Measurements from ENCODE around the gene KRT86.
"Not testable (repeated sequence)": the region's sequence is repeated elsewhere in the genome, so short reads cannot be mapped to it uniquely, and the experiment has no call there.

Gene KRT86

GRCh38 chr12:52252728-52253343 lies 21.6 kb upstream of the KRT86 start:
- DNase-seq: no peak

DNA sequence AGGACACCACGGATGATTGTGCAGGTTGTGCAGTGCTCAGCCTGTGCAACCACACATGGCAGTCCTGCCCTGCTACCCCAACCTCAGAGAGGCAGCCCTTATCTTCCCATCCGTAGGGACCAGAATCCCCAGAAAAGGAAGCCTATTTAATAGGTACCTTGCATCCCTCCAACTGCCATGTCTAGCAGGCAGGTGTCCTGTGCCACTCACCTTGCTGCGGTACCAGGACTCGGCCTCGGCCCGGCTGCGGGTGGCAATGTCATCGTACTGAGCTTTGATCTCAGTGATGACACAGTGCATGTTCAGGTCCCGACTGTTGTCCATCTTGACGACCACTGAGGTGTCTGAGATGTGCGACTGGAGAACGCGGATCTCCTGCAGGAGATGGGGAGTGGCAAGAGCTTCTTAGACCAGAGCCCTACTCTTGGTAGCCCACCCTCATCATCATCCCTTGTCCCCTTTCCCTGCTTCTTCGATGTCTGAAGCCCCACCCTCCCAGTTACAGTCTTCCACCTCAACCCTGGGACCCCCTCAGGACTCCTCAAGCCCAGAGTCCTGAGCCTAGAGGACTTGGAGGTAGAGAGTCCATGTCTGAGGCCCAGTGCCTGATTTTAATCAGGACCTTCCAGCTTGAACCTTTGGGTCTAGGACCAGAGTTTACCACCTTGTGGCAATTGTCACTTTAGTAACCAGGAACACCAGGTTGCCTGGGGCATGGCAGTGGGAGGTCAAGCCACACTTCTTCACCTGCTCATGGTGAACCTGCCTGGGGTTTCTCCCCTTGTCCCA lies 20.9 kb upstream of the KRT86 start:
- no peak for DNase-seq

DNA sequence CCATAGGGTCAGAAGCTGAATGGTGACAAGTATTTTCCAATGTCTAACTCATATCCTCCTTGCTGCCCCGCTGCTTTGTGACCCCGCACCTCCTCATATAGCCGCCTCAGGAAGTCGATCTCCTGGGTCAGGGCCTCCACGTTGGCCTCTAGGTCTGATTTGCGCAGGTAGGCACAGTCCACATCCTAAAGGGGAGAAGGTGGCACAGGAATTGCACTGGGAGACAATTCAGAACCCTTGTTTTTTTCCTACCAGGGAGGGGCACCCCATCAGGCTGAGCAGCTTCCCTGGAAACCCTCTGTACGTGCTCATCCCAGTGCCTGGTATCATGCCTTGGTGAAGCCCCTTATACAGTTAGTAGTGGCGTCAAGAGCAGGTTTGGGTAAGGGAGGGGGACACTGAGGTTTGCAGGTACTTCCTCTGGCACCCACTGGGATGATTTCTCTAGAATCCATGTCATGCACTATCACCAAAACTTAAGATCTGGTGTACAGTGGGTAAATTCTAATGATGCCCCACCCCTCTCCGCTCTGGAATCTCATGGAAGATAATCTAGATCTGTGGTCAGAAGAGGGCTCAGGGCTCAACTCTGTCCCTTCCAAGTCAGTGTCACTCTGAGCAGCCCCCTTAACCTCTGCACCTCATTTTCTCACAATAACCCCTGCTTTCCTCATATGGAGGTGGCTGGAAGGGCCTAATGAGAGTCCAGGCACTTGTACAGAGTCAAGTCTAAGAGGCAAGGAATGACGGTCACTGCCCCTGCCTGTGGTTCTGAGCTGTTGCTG lies 20.1 kb upstream of the KRT86 start:
- DNase-seq: no peak

DNA sequence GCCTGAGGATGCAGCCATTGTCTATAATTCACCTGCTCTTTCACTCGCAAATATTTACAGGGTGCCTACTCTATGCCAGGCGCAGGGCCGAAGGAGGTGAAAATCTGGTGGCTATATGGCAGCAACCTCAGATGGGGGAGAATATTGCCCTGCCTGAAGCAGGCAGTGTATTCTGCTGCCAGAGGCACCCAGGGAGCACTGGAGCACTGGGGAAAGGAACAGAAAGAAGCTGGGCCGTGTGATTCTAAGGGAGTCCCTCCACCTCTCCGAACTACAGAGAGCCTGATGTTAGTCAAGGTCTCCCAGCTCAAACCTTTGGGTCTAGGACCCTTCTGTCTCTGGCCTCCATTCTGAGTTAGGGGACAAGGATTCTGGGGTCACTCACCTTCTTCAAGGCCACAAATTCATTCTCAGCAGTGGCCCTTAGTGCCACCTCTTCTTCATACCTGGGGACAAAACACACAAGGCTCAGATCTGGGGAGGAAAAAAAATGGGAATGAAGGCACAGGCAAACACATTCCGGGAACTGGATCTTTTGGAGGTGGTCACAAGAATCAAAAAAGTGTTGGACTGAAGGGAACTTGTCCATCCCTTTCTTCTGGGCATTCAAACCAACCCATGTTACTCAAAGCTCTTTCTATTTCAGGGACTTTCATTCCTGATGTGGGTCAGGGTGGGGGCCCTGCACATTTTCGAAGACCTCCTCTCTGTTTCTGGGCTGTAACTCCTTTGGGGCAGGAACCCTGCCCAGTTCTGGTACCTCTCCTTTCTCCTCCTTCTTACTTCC lies 19.3 kb upstream of the KRT86 start:
- DNase-seq: no peak

GRCh38 chr12:52255926-52256583 lies 18.4 kb upstream of the KRT86 start:
- no peak for DNase-seq

DNA sequence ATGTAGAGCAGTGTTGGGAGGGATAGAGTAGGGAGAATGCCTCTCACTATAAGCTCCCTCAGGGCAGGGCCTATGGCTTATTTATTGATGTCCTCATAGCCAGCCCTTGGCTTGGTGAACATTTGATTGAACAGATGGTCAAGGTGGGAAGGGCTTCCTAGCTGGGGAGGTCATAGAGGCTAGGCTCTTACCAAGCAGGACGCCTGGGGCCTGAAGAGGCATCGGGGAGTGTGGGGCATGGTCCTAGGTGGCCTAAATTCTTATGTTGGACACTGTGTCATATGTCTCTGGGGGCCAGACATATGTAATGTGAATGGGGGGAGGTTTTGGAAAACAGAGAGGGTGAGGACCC lies 17.9 kb upstream of the KRT86 start:
- no peak for DNase-seq

- no peak for DNase-seq
These were observed 17.3 kb upstream of the KRT86 start for GRCh38 chr12:52257074-52257551.

GRCh38 chr12:52257922-52258321 lies 16.5 kb upstream of the KRT86 start:
- not testable (repeated sequence) for DNase-seq

- DNase-seq: no peak
These were observed 16.0 kb upstream of the KRT86 start for GRCh38 chr12:52258335-52258901.

DNA sequence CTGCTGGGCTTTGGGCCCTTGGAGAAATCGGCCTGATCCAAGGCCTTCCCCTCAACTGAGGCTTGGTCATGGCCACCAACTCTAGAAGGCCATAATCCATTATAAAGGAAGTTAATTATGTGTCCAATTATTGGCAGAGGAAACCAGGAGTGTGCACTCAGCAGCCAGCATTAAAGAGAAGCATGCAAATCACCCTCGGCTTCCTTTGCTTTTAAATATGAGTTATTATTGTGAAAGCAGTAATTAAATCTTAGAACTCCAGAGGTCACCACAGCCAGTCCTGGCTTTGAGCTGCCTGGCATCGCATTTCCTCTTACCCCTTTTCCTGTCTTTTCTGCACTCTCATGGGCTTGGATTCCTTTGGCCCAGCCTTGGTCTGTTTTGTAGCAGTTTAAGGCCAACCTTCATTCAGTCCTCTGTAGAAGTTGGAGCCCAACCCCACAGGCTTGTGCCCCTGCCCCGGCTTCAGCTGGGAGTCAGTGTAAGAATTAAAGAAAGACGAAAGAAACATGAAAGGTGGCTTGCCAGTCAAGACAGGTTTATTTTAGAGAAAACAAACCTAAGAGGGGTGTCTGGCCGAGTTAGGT lies 14.7 kb upstream of the KRT86 start:
- no peak for DNase-seq

DNA sequence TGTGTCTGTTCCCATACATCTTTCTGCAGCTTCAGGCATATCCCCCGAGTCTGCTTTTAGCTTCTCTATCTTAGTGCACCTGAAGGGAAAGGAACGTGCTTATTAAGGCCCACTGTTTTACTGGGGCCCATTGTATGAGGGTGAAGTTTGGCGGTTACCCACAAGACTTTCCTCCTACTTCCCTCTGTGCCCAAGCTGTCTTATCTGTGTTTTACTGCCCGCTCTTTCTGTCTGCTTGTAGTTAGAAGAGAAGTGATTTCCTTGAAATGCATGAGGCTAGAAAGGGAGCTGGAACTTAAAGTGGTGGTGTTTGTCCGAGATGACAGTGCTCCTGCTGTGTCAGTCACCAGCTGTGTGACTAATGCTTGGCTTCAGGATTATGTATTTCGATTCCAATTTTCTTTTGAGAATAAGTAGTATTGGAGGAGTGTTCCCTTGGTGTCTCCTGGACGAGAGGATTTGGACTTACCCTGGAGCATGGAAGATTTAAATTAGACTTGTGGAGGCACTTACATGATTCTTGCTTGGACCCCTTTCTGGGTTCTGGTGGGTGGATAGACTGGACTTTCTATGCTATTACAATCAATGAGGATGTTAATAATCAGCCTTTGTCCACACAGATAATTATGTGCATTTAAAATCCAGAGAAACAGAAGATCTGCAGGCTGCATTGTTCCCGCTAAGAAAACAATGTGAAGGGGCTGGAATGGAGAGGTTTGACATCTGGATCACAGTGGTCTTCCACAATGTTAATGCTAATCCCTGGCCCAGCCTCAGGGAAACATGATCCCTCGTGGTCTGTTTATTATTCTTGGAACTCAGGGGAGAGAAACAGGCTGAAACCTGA lies 13.9 kb upstream of the KRT86 start:
- DNase-seq: no peak

GRCh38 chr12:52261208-52261484 lies 13.3 kb upstream of the KRT86 start:
- DNase-seq: no peak

- no peak for DNase-seq
These were observed 12.2 kb upstream of the KRT86 start for GRCh38 chr12:52262286-52262685.

GRCh38 chr12:52263761-52264434 lies 10.5 kb upstream of the KRT86 start:
- no peak for DNase-seq

- DNase-seq: no peak
These were observed 10.0 kb upstream of the KRT86 start for GRCh38 chr12:52264435-52264825.

- no peak for DNase-seq
These were observed 7.9 kb upstream of the KRT86 start for GRCh38 chr12:52266514-52266913.

- no peak for DNase-seq
These were observed 7.2 kb upstream of the KRT86 start for GRCh38 chr12:52267266-52267665.

- no peak for DNase-seq
These were observed 6.7 kb upstream of the KRT86 start for GRCh38 chr12:52267699-52268098.

DNA sequence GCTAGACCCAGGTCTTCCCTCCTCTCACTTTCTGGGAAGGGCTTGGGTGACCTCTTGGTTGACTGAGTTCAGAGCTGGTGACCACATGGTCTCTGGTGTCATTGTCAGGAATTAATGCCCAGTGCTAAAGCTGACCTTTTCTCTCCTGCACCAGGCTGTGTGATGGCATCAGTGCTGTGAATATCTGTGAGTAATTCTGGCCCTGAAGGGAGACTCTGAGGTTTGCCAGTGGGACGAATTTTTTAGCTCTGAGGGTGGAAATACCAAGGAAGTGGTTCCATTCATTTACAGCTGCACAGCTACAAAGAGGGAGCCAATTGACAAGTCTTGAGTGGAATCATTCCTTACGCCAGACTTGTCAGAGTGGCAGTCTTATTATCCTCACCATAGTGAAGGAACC lies 6.2 kb upstream of the KRT86 start:
- DNase-seq: no peak

- DNase-seq: no peak
These were observed 3.8 kb upstream of the KRT86 start for GRCh38 chr12:52270541-52271070.

Data from activated naive CD4-positive, alpha-beta T cell (primary cell).